Measurements from ENCODE around the gene EIF5A2. TPM values are rescaled to one million over a fixed set of nuclear protein-coding genes. Genes with fewer than 3 reads are reported as not detected.

Gene EIF5A2
- total and polyA plus RNA-seq, 7 donors, result 0.46 to 4.0 (median 1.9) TPM

DNA sequence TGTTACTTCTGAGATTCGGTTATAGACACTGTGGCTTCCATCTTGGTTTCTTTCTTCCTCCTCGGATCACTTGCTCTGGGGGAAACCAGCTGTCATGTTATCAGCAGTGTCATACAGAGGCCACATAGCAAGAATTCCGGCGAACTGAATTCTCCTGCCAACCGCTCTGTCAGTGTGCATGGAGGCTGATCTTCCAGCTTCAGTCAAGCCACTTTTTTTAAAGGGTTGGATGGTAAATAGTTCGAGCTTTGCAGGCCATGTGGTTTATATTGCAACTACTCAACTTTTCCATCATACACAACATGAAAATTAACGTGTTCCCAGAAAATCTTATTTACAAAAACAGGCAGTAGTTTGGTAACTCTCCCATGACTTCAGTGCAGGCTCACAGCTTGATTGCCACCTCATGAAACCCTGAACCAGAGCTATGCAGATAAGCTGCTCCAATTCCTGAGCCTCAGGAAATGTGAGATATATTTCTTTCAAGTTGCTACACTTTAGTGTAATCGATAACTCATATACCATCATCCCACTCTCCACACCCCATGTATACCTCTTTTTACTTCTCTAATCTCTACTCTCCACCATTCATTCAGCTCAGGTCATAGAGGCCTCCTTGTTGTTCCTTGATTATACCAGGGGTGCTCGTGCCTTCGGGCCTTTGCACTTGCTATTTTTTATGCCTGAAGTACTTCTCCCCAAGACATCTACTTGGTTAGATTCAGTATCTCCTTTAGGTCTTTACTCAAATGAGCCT, 45.6 kb downstream of the EIF5A2 start:
- TF ChIP-seq, protein P1, sequence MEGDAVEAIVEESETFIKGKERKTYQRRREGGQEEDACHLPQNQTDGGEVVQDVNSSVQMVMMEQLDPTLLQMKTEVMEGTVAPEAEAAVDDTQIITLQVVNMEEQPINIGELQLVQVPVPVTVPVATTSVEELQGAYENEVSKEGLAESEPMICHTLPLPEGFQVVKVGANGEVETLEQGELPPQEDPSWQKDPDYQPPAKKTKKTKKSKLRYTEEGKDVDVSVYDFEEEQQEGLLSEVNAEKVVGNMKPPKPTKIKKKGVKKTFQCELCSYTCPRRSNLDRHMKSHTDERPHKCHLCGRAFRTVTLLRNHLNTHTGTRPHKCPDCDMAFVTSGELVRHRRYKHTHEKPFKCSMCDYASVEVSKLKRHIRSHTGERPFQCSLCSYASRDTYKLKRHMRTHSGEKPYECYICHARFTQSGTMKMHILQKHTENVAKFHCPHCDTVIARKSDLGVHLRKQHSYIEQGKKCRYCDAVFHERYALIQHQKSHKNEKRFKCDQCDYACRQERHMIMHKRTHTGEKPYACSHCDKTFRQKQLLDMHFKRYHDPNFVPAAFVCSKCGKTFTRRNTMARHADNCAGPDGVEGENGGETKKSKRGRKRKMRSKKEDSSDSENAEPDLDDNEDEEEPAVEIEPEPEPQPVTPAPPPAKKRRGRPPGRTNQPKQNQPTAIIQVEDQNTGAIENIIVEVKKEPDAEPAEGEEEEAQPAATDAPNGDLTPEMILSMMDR (IDR thresholded peaks at IDR 0.05), result no peak
- H3K27me3 ChIP-seq (ENCODE audit: insufficient read depth in 3 of 3, low read length in 2 of 3), result no peaks in the 10 kb centered on the region
- WGBS, 3 donors, result 59 to 67% (median 64%) methylated on average over 10 of the region's 10 CpGs
- intact Hi-C loops (cut with DNase I), result no loop called here
- H3K9me3 ChIP-seq, result no peaks in the 10 kb centered on the region
- peaks cover 8% of the 10 kb centered on the region for H3K4me1 ChIP-seq
- H3K4me3 ChIP-seq, result no peak overlapping the region
- peaks cover 4 to 31% of the 10 kb centered on the region in 2 donors for H3K36me3 ChIP-seq (ENCODE audit: insufficient read depth in 1 of 2, low read depth in 1 of 2)
- no peak for DNase-seq
- no peak overlapping the region for H3K27ac ChIP-seq
- no peak for ATAC-seq

DNA sequence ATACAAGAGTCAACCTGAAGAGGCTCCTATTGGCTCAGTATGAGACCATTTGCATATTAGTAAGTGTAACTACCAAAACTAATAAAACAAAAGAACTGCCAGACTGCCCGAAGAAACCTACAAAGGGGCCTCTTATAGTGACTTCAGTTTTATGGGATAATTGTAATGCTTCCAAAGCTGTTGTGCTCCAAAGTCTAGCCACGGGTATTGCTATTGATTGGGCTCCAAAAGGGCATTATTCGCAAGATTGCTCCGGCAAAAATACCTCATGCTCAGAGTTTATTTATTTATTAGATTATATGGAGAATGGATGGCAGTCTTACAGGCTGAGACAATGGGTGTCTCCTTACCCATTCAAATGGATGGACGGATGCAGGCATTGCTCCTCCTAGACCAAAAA, 49.8 kb downstream of the EIF5A2 start:
- Histone ChIP-seq H3K27ac (no peak overlapping the region), H3K4me3 (no peak overlapping the region), H3K4me1 (no peaks in the 10 kb centered on the region), H3K9me3 (no peaks in the 10 kb centered on the region), H3K36me3 (ENCODE audit: insufficient read depth in 1 of 2, low read depth in 1 of 2) (no peaks in the 10 kb centered on the region), H3K27me3 (ENCODE audit: insufficient read depth in 3 of 3, low read length in 2 of 3) (no peaks in the 10 kb centered on the region)
- TF ChIP-seq, protein P1 (IDR thresholded peaks at IDR 0.05), result no peak
- intact Hi-C loops (cut with DNase I), result no loop called here
- ATAC-seq (no peak), DNase-seq (no peak)
- WGBS, 3 donors, result 81 to 84% (median 83%) methylated on average over 5 of the region's 5 CpGs

DNA sequence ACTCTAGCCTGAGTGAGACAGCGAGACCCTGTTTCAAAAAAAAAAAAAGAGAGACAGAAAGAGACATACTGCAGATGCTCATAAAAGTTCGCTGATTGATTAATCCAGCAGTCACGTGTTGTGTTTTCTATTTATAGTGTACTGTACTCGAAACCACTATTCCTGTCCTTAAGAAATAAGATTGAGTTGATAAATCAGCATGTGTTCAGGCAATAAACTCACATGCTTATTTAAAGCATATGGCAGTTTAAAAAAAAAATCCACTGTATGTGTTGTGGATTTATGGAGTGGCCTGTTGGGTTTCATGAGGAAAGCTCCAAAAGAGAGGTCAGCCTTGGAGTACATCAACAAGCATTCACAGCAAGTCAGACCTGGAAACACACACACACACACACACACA, 56.1 kb downstream of the EIF5A2 start:
- no peaks in the 10 kb centered on the region for H3K4me1 ChIP-seq

DNA sequence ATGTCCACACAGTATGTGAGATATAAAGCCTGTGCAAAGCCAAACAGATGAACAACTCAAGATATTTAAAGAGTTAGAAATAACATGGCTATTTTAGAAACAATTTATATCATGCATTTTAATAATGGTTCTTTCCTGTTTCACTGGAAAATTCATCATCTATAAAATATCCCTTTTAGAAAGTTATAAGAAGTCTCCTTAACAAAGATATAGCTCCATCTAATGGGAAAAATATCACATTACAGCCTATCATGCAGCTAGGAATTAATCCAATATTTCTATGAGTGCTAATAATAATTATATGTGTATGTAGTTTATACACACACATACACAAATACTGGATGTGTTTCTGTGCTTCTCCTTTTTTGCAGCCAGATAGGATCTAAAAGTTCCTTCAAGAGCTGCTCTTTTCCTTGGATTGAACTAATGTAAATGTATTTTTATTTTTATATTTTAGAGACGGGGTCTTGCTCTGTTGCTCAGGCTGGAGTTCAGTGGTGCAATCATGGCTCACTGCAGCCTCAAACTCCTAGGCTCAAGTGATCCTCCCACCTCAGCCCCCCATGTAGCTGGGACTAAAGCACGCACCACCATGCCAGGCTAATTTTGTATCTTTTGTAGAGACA, 60.0 kb downstream of the EIF5A2 start:
- H3K4me1 ChIP-seq, result no peaks in the 10 kb centered on the region
- TF ChIP-seq, protein P1 (IDR thresholded peaks at IDR 0.05), result peak; percentile 22
- no peaks in the 10 kb centered on the region for H3K36me3 ChIP-seq (ENCODE audit: insufficient read depth in 1 of 2, low read depth in 1 of 2)
- DNase-seq, result no peak
- WGBS, 3 donors, result 90 to 96% (median 93%) methylated on average over 2 of the region's 2 CpGs
- intact Hi-C loops (cut with DNase I), result no loop called here
- H3K9me3 ChIP-seq, result no peaks in the 10 kb centered on the region
- ATAC-seq, result no peak
- no peak overlapping the region for H3K4me3 ChIP-seq
- H3K27ac ChIP-seq, result no peak overlapping the region
- no peaks in the 10 kb centered on the region for H3K27me3 ChIP-seq (ENCODE audit: insufficient read depth in 3 of 3, low read length in 2 of 3)

More for the DNA sequence above, 56.1 kb downstream of the EIF5A2 start:
- TF ChIP-seq, protein P1 (IDR thresholded peaks at IDR 0.05), result no peak
- Histone ChIP-seq H3K27ac (no peak overlapping the region), H3K27me3 (ENCODE audit: insufficient read depth in 3 of 3, low read length in 2 of 3) (no peaks in the 10 kb centered on the region), H3K9me3 (no peaks in the 10 kb centered on the region), H3K36me3 (ENCODE audit: insufficient read depth in 1 of 2, low read depth in 1 of 2) (no peaks in the 10 kb centered on the region), H3K4me3 (no peak overlapping the region)
- DNase-seq, result no peak
- 50 to 53% (median 50%) methylated on average over 4 of the region's 4 CpGs for WGBS, 3 donors
- intact Hi-C loops (cut with DNase I), result no loop called here
- no peak for ATAC-seq
